Memory B cell (primary cell): ENCODE data around the gene MRPL21.

ENCODE experiments used
- ATAC-seq: fragments of 150-1000 bp; cut with Tn5 transposase; 2 replicates; pipeline ENCODE4 v1.10.0; 2021; ENCODE audit warnings: low read depth, mild to moderate bottlenecking, moderate library complexity
- DNase-seq, 2 donors: peaks; one replicate each; pipeline ENCODE4 v3.0.0; 2022; ENCODE audit warnings: low spot score in 2 of 2
- H3K27ac Mint-ChIP-seq: one replicate; pipeline ENCODE4 v1.8.0; 2022; ENCODE audit warnings: mild to moderate bottlenecking, moderate library complexity, mixed read lengths
- H3K27me3 Mint-ChIP-seq: one replicate; pipeline ENCODE4 v1.8.0; 2022; ENCODE audit warnings: mixed read lengths
- H3K36me3 Mint-ChIP-seq: one replicate; pipeline ENCODE4 v1.8.0; 2022; ENCODE audit warnings: mild to moderate bottlenecking, mixed read lengths
- H3K4me1 Mint-ChIP-seq: one replicate; pipeline ENCODE4 v1.8.0; 2022; ENCODE audit warnings: mixed read lengths
- H3K4me3 Mint-ChIP-seq: one replicate; pipeline ENCODE4 v1.8.0; 2022; ENCODE audit warnings: mild to moderate bottlenecking, moderate library complexity, mixed read lengths
- H3K9me3 Mint-ChIP-seq: one replicate; pipeline ENCODE4 v1.8.0; 2022; ENCODE audit warnings: mixed read lengths

The MRPL21 gene

GRCh38 chr11:68938816-68939582 lies 35.4 kb upstream of the MRPL21 start:
- DNase-seq (no peak), ATAC-seq (no peak)
- Mint-ChIP-seq H3K27me3 (no peaks in the 10 kb centered on the region), H3K36me3 (peaks cover 18% of the 10 kb centered on the region), H3K4me3 (no peak overlapping the region), H3K9me3 (no peaks in the 10 kb centered on the region), H3K4me1 (no peaks in the 10 kb centered on the region), H3K27ac (no peak overlapping the region)

GRCh38 chr11:68938088-68938487 lies 34.5 kb upstream of the MRPL21 start:
- DNase-seq, result no peak
- H3K9me3 Mint-ChIP-seq, result no peaks in the 10 kb centered on the region
- H3K27me3 Mint-ChIP-seq, result no peaks in the 10 kb centered on the region
- H3K36me3 Mint-ChIP-seq, result peaks cover 18% of the 10 kb centered on the region
- H3K27ac Mint-ChIP-seq, result no peak overlapping the region
- no peaks in the 10 kb centered on the region for H3K4me1 Mint-ChIP-seq
- no peak overlapping the region for H3K4me3 Mint-ChIP-seq
- no peak for ATAC-seq

- H3K27ac Mint-ChIP-seq, result no peak overlapping the region
- ATAC-seq (no peak), DNase-seq (no peak)
- H3K4me1 Mint-ChIP-seq, result no peaks in the 10 kb centered on the region
- H3K9me3 Mint-ChIP-seq, result no peaks in the 10 kb centered on the region
- H3K4me3 Mint-ChIP-seq, result no peak overlapping the region
- peaks cover 20% of the 10 kb centered on the region for H3K36me3 Mint-ChIP-seq
- H3K27me3 Mint-ChIP-seq, result no peaks in the 10 kb centered on the region
These were observed 33.3 kb upstream of the MRPL21 start for GRCh38 chr11:68936676-68937620.

- Mint-ChIP-seq H3K36me3 (peaks cover 24% of the 10 kb centered on the region), H3K9me3 (no peaks in the 10 kb centered on the region), H3K27me3 (no peaks in the 10 kb centered on the region), H3K4me3 (no peak overlapping the region), H3K4me1 (no peaks in the 10 kb centered on the region), H3K27ac (no peak overlapping the region)
- no peak for DNase-seq
- ATAC-seq, result no peak
These were observed 32.7 kb upstream of the MRPL21 start for GRCh38 chr11:68936358-68936636.

- ATAC-seq (no peak), DNase-seq (no peak)
- H3K27me3 Mint-ChIP-seq, result no peaks in the 10 kb centered on the region
- no peak overlapping the region for H3K27ac Mint-ChIP-seq
- H3K9me3 Mint-ChIP-seq, result no peaks in the 10 kb centered on the region
- no peaks in the 10 kb centered on the region for H3K4me1 Mint-ChIP-seq
- no peak overlapping the region for H3K4me3 Mint-ChIP-seq
- peaks cover 22% of the 10 kb centered on the region for H3K36me3 Mint-ChIP-seq
These were observed 32.1 kb upstream of the MRPL21 start for GRCh38 chr11:68935516-68936357.

GRCh38 chr11:68935066-68935465 lies 31.4 kb upstream of the MRPL21 start:
- Mint-ChIP-seq H3K36me3 (peaks cover 25% of the 10 kb centered on the region), H3K4me3 (no peak overlapping the region), H3K27me3 (no peaks in the 10 kb centered on the region), H3K27ac (no peak overlapping the region), H3K9me3 (no peaks in the 10 kb centered on the region), H3K4me1 (no peaks in the 10 kb centered on the region)
- DNase-seq (no peak), ATAC-seq (no peak)

GRCh38 chr11:68934666-68935065 lies 31.0 kb upstream of the MRPL21 start:
- H3K36me3 Mint-ChIP-seq, result peaks cover 28% of the 10 kb centered on the region
- no peak overlapping the region for H3K4me3 Mint-ChIP-seq
- no peaks in the 10 kb centered on the region for H3K9me3 Mint-ChIP-seq
- DNase-seq (no peak), ATAC-seq (no peak)
- H3K4me1 Mint-ChIP-seq, result no peaks in the 10 kb centered on the region
- no peak overlapping the region for H3K27ac Mint-ChIP-seq
- H3K27me3 Mint-ChIP-seq, result no peaks in the 10 kb centered on the region

GRCh38 chr11:68934321-68934645 lies 30.7 kb upstream of the MRPL21 start:
- no peak overlapping the region for H3K4me3 Mint-ChIP-seq
- H3K27ac Mint-ChIP-seq, result no peak overlapping the region
- no peak for ATAC-seq
- no peaks in the 10 kb centered on the region for H3K27me3 Mint-ChIP-seq
- peaks cover 27% of the 10 kb centered on the region for H3K36me3 Mint-ChIP-seq
- H3K4me1 Mint-ChIP-seq, result no peaks in the 10 kb centered on the region
- no peak for DNase-seq
- H3K9me3 Mint-ChIP-seq, result no peaks in the 10 kb centered on the region

- H3K4me1 Mint-ChIP-seq, result no peaks in the 10 kb centered on the region
- H3K27ac Mint-ChIP-seq, result peak overlapping the region; percentile 69
These were observed 30.1 kb upstream of the MRPL21 start for GRCh38 chr11:68933605-68934320.

GRCh38 chr11:68932933-68933577 lies 29.4 kb upstream of the MRPL21 start:
- Mint-ChIP-seq H3K4me1 (no peaks in the 10 kb centered on the region), H3K27me3 (no peaks in the 10 kb centered on the region), H3K4me3 (no peak overlapping the region), H3K36me3 (peaks cover 26% of the 10 kb centered on the region), H3K27ac (peak overlapping the region; percentile 69), H3K9me3 (no peaks in the 10 kb centered on the region)
- DNase-seq (no peak), ATAC-seq (no peak)

More at GRCh38 chr11:68933605-68934320, 30.1 kb upstream of the MRPL21 start:
- Mint-ChIP-seq H3K27me3 (no peaks in the 10 kb centered on the region), H3K9me3 (no peaks in the 10 kb centered on the region), H3K36me3 (peaks cover 27% of the 10 kb centered on the region), H3K4me3 (no peak overlapping the region)
- DNase-seq (no peak), ATAC-seq (no peak)

GRCh38 chr11:68932358-68932757 lies 28.7 kb upstream of the MRPL21 start:
- no peaks in the 10 kb centered on the region for H3K27me3 Mint-ChIP-seq

GRCh38 chr11:68931911-68932310 lies 28.3 kb upstream of the MRPL21 start:
- ATAC-seq (no peak), DNase-seq (no peak)
- peaks cover 32% of the 10 kb centered on the region for H3K36me3 Mint-ChIP-seq

More at GRCh38 chr11:68932358-68932757, 28.7 kb upstream of the MRPL21 start:
- H3K36me3 Mint-ChIP-seq, result peaks cover 28% of the 10 kb centered on the region
- peaks cover under 1% of the 10 kb centered on the region for H3K4me1 Mint-ChIP-seq
- no peak for DNase-seq
- ATAC-seq, result no peak
- H3K27ac Mint-ChIP-seq, result no peak overlapping the region
- H3K4me3 Mint-ChIP-seq, result no peak overlapping the region
- H3K9me3 Mint-ChIP-seq, result no peaks in the 10 kb centered on the region

More at GRCh38 chr11:68931911-68932310, 28.3 kb upstream of the MRPL21 start:
- Mint-ChIP-seq H3K9me3 (no peaks in the 10 kb centered on the region), H3K4me1 (peaks cover 4% of the 10 kb centered on the region), H3K27me3 (no peaks in the 10 kb centered on the region), H3K27ac (no peak overlapping the region), H3K4me3 (no peak overlapping the region)
